GM20000 (cell line): ENCODE measurements around the gene AXDND1.
"Not testable (repeated sequence)": the region's sequence is repeated elsewhere in the genome, so short reads cannot be mapped to it uniquely, and the experiment has no call there.

Experiments
- DNase-seq: peaks from one replicate; pipeline ENCODE4 v3.0.0; 2012; ENCODE audit warnings: low spot score
- CTCF ChIP-seq: IDR thresholded peaks from 2 replicates; pipeline ENCODE4 v1.5.1; 2012; ENCODE audit warnings: mild to moderate bottlenecking, control low read depth; ENCODE audit errors: extremely low read depth, missing control alignments

AXDND1 gene

DNA sequence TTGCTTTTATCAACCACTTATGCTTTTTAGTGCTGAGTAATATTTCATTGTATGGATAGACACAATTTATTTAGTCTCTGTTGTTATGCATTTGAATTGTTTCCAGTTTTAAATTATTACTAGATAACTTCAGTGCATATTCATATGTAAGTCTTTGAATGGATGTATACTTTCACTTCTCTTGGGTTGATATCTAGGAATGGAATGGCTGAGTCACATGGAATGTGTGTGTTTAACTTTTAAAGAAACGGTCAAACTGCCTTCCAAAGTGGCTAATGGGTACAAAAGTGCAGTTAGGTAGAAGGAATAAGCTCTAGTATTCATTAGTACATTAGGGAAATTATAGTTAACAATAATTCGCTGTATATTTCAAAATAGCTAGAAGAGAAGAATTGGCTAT is 127.6 kb downstream of the AXDND1 start:
- no peak for DNase-seq
- no peak for TF ChIP-seq CTCF

GRCh38 chr1:179506199-179506598 is 140.4 kb downstream of the AXDND1 start:
- TF ChIP-seq CTCF = no peak
- no peak for DNase-seq

DNA sequence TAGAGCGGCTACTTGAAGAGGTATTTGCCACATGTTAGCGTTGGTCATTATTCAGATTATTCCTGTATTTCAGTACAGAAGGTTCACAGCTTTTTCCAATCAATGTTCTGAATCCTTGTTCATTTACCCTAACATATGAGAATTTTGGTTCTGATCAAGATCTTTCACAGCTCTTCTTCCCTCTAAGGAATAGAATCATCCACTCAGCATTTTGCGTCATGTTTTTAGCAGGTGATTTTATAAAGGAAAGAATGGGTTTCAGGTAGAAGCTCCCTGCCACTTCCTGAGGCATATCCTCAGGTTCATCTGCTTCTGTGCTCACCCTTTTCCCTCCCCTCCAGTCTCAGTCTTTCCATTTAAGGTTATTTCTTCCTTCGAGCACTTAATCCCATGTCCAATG is 143.6 kb downstream of the AXDND1 start:
- no peak for DNase-seq
- TF ChIP-seq CTCF = no peak

GRCh38 chr1:179510038-179510437 is 144.3 kb downstream of the AXDND1 start:
- no peak for DNase-seq
- no peak for TF ChIP-seq CTCF

- no peak for TF ChIP-seq CTCF
- DNase-seq = no peak
These were observed 151.4 kb downstream of the AXDND1 start for GRCh38 chr1:179516976-179517705.

DNA sequence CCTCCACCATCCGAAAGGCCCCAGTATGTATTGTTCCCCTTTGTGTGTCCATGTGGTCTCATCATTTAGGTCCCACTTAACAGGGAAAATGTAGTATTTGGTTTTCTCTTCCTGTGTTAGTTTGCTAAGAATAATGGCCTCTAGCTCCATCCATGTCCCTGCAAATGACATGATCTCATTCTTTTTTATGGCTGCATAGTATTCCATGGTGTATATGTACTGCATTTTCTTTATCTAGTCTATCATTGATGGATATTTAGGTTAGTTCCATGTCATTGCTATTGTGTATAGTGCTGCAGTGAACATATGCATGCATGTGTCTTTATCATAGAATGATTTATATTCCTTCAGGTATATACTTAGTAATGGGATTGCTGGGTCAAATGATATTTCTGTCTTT is 152.8 kb downstream of the AXDND1 start:
- not testable (repeated sequence) for DNase-seq

- no peak for DNase-seq
- no peak for TF ChIP-seq CTCF
These were observed 163.9 kb downstream of the AXDND1 start for GRCh38 chr1:179529482-179530195.

DNA sequence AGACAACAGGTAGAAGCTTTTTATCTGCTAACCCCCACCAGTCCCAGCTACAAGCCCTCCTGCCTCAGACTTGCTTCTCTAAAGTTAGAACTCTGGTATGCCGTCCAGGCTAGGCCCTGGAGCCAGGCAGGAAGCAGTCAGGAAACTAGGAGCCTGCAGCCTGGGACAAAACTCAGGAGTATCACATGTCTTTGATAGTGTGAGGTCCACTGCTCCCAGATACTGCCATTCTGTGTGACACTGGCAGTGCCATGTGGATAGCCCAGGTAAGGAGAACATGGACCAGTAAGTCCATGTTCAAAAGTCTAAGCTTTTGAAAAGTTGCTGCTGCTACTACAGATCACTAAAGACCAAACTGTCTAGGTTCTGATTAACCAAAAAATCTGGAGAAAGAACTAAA is 164.6 kb downstream of the AXDND1 start:
- TF ChIP-seq CTCF = no peak
- no peak for DNase-seq
